Tibial nerve (tissue), 4 donors: ENCODE data around the gene JAG2.

Source experiments
- EP300 ChIP-seq, 2 donors: sonication (generic); formaldehyde crosslinking; IDR thresholded peaks; one replicate each; pipeline ENCODE4 v1.6.1; 2017; ENCODE audit warnings: antibody characterized with exemption in 2 of 2, mild to moderate bottlenecking in 1 of 2
- POLR2A ChIP-seq, 2 donors: fragments of 450-650 bp; IDR thresholded peaks; one replicate each; pipeline ENCODE4 v1.6.1; 2017; ENCODE audit warnings: antibody characterized with exemption in 2 of 2, mild to moderate bottlenecking in 2 of 2, moderate library complexity in 2 of 2
- TF ChIP-seq, protein P1 (sequence below), 5 experiments: fragments of 200-600 bp in 3 of 5; fragments of 450-650 bp in 2 of 5; sonication (generic) in 3 of 5; IDR thresholded peaks; one replicate each; pipeline ENCODE4 v1.5.1; 2016 to 2019; ENCODE audit warnings: antibody characterized with exemption in 5 of 5, mild to moderate bottlenecking in 3 of 5, moderate library complexity in 2 of 5

DNA sequence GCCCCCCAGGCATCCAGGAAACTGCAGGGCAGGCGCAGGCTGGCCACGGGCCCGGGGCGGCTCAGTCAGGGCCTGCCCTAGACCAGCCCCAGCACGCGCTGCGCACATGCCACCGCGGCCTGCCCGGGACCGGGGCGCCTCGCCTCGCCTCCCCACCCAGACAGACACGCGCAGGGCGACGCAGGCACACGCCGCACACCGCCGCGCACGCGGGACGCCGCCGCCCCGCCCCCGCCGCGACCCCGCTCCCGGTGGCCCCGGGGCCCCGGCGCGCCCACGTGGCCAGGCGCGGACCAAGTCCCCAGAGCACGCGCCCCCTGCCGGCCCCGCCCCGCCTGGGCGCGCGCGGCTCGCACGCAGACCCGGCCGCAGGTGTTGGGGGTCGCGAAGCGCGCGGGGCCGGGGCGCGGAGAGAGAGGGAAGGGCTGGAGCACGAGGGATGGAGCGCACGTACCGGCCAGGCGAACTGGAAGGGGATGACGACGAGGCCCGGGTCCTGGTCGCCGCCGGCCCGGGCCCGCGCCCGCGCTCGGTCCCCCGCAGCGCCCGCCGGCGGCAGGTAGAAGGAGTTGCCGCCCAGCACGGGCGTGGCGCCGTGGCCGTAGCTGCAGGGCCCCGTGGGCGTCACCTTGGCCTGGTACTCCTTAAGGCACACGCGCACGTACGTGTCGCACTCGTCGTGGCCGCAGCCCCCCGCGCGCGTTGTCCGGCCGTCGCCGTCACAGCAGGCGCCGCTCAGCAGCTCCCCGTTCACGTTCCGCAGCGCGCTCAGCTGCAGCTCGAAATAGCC, 1.1 kb downstream of the JAG2 start:
- TF ChIP-seq, protein P1, sequence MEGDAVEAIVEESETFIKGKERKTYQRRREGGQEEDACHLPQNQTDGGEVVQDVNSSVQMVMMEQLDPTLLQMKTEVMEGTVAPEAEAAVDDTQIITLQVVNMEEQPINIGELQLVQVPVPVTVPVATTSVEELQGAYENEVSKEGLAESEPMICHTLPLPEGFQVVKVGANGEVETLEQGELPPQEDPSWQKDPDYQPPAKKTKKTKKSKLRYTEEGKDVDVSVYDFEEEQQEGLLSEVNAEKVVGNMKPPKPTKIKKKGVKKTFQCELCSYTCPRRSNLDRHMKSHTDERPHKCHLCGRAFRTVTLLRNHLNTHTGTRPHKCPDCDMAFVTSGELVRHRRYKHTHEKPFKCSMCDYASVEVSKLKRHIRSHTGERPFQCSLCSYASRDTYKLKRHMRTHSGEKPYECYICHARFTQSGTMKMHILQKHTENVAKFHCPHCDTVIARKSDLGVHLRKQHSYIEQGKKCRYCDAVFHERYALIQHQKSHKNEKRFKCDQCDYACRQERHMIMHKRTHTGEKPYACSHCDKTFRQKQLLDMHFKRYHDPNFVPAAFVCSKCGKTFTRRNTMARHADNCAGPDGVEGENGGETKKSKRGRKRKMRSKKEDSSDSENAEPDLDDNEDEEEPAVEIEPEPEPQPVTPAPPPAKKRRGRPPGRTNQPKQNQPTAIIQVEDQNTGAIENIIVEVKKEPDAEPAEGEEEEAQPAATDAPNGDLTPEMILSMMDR (IDR thresholded peaks at IDR 0.05) = peak in 1 of 5 experiments; percentile 21
- TF ChIP-seq POLR2A (IDR thresholded peaks at IDR 0.05) (no peak), EP300 (IDR thresholded peaks at IDR 0.05) (no peak)
